Transverse colon (tissue), 4 donors: Measurements from ENCODE around the gene TRAF2. TPM values are rescaled to one million over a fixed set of nuclear protein-coding genes. Genes with fewer than 3 reads are reported as not detected.
A peak's percentile ranks its signal among the peaks of the same experiment; 100 is the strongest.

ENCODE experiments used
- DNase-seq: peaks from one replicate; pipeline ENCODE4 v3.0.0-alpha.2; 2019
- H3K27ac ChIP-seq, 4 donors: fragments of 200-600 bp; sonication (generic); 2 replicates each; pipeline ENCODE4 v1.5.1; 2016 to 2018; ENCODE audit warnings: inconsistent platforms in 4 of 4
- H3K27me3 ChIP-seq: fragments of 200-600 bp; sonication (generic); 2 replicates; pipeline ENCODE4 v1.5.1; 2017; ENCODE audit warnings: inconsistent platforms
- H3K36me3 ChIP-seq, 4 donors: fragments of 200-600 bp; sonication (generic); 2 replicates each; pipeline ENCODE4 v1.5.1; 2017 to 2019; ENCODE audit warnings: inconsistent platforms in 4 of 4
- H3K4me1 ChIP-seq, 4 donors: fragments of 200-600 bp; sonication (generic); 2 replicates each; pipeline ENCODE4 v1.5.1; 2017 to 2020; ENCODE audit warnings: inconsistent platforms in 4 of 4
- H3K4me3 ChIP-seq, 4 donors: fragments of 200-600 bp; sonication (generic); 1 replicate in 1 of 4; 2 replicates in 3 of 4; pipeline versions ENCODE4 v1.5.1 to v1.6.1; 2017 to 2019; ENCODE audit warnings: inconsistent platforms in 4 of 4
- H3K9me3 ChIP-seq, 2 donors: fragments of 200-600 bp; sonication (generic); 2 replicates each; pipeline ENCODE4 v1.5.1; 2017 to 2019; ENCODE audit warnings: inconsistent platforms in 2 of 2
- EP300 ChIP-seq: sonication (generic); formaldehyde crosslinking; IDR thresholded peaks from one replicate; pipeline ENCODE4 v1.6.1; 2017; ENCODE audit warnings: antibody characterized with exemption, low read depth
- POLR2A ChIP-seq: fragments of 450-650 bp; IDR thresholded peaks from one replicate; pipeline ENCODE4 v1.6.1; 2016; ENCODE audit warnings: antibody characterized with exemption, mild to moderate bottlenecking, moderate library complexity
- POLR2AphosphoS5 ChIP-seq, 3 donors: sonication (generic); formaldehyde crosslinking; IDR thresholded peaks; one replicate each; pipeline ENCODE4 v1.6.1; 2016; ENCODE audit warnings: antibody characterized with exemption in 3 of 3
- WGBS, 2 donors: methylation state at CpG; one replicate each; pipeline ENCODE4 v1.1.5; 2018; ENCODE audit warnings: low coverage in 1 of 2; 5-methylcytosine and 5-hydroxymethylcytosine counted together
- in situ Hi-C, 4 donors: fragments of 200-750 bp; cut with MboI; loops; one replicate each; pipeline versions ENCODE4 v1.15.0 to v1.15.1; 2017; ENCODE audit warnings: low sequenced_read_pairs in 3 of 4, low pct_ligation_motif_present in 1 of 4, low pct_unique_long_range_greater_than_20kb in 1 of 4
- intact Hi-C: fragments of 100-400 bp; cut with DNase I; formaldehyde crosslinking; loops from one replicate; pipeline ENCODE4 v1.15.1; 2023; ENCODE audit warnings: low total_unique reads
- total RNA-seq, 4 donors: library from RNA; depleted of rRNA; stranded (reverse); fragments of >200 nt; gene quantifications; one replicate each; pipeline ENCODE4 v1.1.0, GENCODE V29; 2016
- TF ChIP-seq, protein P1 (sequence below), 5 experiments: fragments of 200-600 bp in 3 of 5; fragments of 450-650 bp in 2 of 5; sonication (generic) in 3 of 5; IDR thresholded peaks; 1 replicate in 2 of 5; 2 replicates in 3 of 5; pipeline ENCODE4 v1.5.1; 2016 to 2017; ENCODE audit warnings: antibody characterized with exemption in 5 of 5, inconsistent platforms in 3 of 5, mild to moderate bottlenecking in 2 of 5, moderate library complexity in 1 of 5

TRAF2 gene
- total RNA-seq, 4 donors from 2014 or later = 12.5 to 60.6 (median 13.8) TPM

GRCh38 chr9:136947955-136948510 is 61.7 kb downstream of the TRAF2 start:
- 29% methylated on average over 13 of the region's 15 CpGs; no CpG with 5 or more reads in 1 of the 2 donors for WGBS, 2 donors
- H3K27ac ChIP-seq = peak overlapping the region; percentile 90 to 93 (median 92)

GRCh38 chr9:136949239-136949816 is 63.0 kb downstream of the TRAF2 start:
- TF ChIP-seq POLR2AphosphoS5 (IDR thresholded peaks at IDR 0.05) = no peak
- TF ChIP-seq, protein P1, sequence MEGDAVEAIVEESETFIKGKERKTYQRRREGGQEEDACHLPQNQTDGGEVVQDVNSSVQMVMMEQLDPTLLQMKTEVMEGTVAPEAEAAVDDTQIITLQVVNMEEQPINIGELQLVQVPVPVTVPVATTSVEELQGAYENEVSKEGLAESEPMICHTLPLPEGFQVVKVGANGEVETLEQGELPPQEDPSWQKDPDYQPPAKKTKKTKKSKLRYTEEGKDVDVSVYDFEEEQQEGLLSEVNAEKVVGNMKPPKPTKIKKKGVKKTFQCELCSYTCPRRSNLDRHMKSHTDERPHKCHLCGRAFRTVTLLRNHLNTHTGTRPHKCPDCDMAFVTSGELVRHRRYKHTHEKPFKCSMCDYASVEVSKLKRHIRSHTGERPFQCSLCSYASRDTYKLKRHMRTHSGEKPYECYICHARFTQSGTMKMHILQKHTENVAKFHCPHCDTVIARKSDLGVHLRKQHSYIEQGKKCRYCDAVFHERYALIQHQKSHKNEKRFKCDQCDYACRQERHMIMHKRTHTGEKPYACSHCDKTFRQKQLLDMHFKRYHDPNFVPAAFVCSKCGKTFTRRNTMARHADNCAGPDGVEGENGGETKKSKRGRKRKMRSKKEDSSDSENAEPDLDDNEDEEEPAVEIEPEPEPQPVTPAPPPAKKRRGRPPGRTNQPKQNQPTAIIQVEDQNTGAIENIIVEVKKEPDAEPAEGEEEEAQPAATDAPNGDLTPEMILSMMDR (IDR thresholded peaks at IDR 0.05) = no peak
- no peak for TF ChIP-seq EP300
- DNase-seq = no peak
- Histone ChIP-seq H3K4me1 (peaks cover 3 to 36% (median 23%) of the 10 kb centered on the region in 4 donors), H3K27ac (peak overlapping the region; percentile 90 to 93 (median 92)), H3K36me3 (no peaks in the 10 kb centered on the region), H3K4me3 (peak overlapping the region; percentile 35 to 57 (median 52)), H3K27me3 (no peaks in the 10 kb centered on the region), H3K9me3 (no peaks in the 10 kb centered on the region)
- WGBS, 2 donors = 7 to 11% methylated on average over 5 to 21 of the region's 22 CpGs
- intact Hi-C loops = loop anchor here (5.0 to 10.0 kb wide), 2 partner anchors 83 to 85 kb away; partner anchors contain the start of genes EDF1 and FUT7
- in situ Hi-C loops = no loop called here

More at GRCh38 chr9:136947955-136948510, 61.7 kb downstream of the TRAF2 start:
- Histone ChIP-seq H3K27me3 (no peaks in the 10 kb centered on the region), H3K4me3 (no peak overlapping the region), H3K9me3 (no peaks in the 10 kb centered on the region), H3K4me1 (peaks cover 6 to 42% (median 30%) of the 10 kb centered on the region in 4 donors), H3K36me3 (no peaks in the 10 kb centered on the region)
- TF ChIP-seq, protein P1 (IDR thresholded peaks at IDR 0.05) = peak in 3 of 5 experiments; percentile 11 to 48 (median 27)
- no peak for TF ChIP-seq POLR2A
- in situ Hi-C loops = no loop called here
- peak; percentile 64 for DNase-seq
- intact Hi-C loops = loop anchor here (5.0 to 10.0 kb wide), 2 partner anchors 83 to 84 kb away; partner anchors contain the start of genes EDF1 and FUT7

DNA sequence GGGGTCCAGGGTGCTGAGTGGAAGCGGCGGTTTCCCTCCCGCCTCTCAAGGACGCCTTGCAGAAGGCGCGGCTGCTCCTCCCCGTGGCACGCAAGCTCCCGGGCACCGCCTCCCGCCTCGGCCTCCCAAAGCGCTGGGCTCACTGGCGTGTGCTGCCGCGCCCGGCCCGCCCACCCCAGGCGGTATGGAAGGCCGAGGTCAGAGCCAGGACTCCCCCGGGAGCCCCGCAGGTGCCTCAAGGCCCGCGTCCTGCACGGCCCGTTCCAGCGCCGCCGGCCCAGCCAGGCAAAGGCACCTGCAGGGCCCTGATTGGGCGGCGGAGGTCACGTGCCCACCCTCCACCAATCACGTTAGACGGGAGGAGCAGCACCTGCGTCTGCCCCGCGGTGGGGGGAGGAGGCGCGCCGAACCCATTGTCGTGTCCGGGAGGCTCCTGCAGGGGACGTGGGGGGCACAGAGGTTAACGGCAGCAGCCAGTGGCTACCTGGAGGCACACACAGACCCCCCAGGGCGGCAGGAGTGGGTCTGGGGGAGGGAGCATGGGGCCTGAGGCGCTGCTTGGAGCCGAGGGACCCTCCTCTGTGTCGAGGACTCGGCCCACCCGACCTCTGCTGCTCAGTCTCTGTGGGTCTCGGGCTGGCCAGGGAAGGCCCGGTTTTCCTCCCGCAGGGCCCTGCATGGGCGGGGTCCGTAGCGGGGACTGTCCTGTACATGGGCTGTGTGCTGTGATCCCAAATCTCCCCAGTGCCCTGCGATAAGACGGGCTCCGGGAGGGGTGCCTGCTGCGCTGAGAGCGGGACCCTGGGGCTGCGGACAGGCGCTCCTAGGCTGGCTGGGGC is 63.7 kb downstream of the TRAF2 start:
- intact Hi-C loops (loop anchor here (5.0 to 10.0 kb wide), 2 partner anchors 82 to 85 kb away; partner anchors contain the start of genes EDF1 and FUT7), in situ Hi-C loops (no loop called here)
- Histone ChIP-seq H3K4me3 (peak overlapping the region; percentile 35 to 57 (median 52)), H3K36me3 (no peaks in the 10 kb centered on the region), H3K27ac (peak overlapping the region; percentile 90 to 93 (median 92)), H3K4me1 (peaks cover 3 to 32% (median 19%) of the 10 kb centered on the region in 4 donors), H3K27me3 (no peaks in the 10 kb centered on the region), H3K9me3 (no peaks in the 10 kb centered on the region)
- peak; percentile 98 for DNase-seq
- 0 to 5% methylated on average over 6 to 31 of the region's 63 CpGs for WGBS, 2 donors
- TF ChIP-seq POLR2AphosphoS5 (IDR thresholded peaks at IDR 0.05) = peak; percentile 84 to 94 (median 86)
- peak; percentile 80 for TF ChIP-seq POLR2A
- TF ChIP-seq, protein P1 (IDR thresholded peaks at IDR 0.05) = peak; percentile 15 to 72 (median 24)
- no peak for TF ChIP-seq EP300
